IMR-90 (cell line): Measurements from ENCODE around the gene NKRF.

Experiments used
- SMC3 ChIP-seq: fragments of 150-350 bp; IDR thresholded peaks from 2 replicates; pipeline ENCODE4 v1.6.1; 2016; ENCODE audit warnings: low read depth, mild to moderate bottlenecking, antibody characterized with exemption, low read length, moderate library complexity
- TF ChIP-seq, protein P1 (sequence below): conservative IDR thresholded peaks from 2 replicates; pipeline ENCODE4 v1.5.1; 2012; ENCODE audit warnings: mild to moderate bottlenecking, low read depth, low read length, improper control_type of control experiment

DNA sequence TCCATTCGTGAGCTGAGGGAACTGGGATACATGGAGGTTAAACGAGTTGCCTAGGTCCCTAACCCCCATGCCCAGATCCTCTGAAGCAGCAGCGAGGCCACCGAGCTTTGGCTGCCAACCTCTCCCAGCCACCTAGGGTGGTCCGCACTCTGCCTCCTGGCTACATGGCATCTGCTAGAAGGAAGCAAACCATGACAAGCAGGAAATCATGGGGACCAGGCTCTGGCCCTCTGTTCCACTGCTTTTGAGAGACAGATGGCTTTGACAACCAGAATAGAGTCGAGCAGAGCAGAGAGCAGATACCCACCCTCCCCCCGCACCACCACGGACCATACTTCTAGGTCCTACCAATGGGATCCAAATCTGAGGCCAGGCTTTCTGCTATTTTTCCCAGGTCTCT lies 37.5 kb upstream of the NKRF start:
- TF ChIP-seq, protein P1, sequence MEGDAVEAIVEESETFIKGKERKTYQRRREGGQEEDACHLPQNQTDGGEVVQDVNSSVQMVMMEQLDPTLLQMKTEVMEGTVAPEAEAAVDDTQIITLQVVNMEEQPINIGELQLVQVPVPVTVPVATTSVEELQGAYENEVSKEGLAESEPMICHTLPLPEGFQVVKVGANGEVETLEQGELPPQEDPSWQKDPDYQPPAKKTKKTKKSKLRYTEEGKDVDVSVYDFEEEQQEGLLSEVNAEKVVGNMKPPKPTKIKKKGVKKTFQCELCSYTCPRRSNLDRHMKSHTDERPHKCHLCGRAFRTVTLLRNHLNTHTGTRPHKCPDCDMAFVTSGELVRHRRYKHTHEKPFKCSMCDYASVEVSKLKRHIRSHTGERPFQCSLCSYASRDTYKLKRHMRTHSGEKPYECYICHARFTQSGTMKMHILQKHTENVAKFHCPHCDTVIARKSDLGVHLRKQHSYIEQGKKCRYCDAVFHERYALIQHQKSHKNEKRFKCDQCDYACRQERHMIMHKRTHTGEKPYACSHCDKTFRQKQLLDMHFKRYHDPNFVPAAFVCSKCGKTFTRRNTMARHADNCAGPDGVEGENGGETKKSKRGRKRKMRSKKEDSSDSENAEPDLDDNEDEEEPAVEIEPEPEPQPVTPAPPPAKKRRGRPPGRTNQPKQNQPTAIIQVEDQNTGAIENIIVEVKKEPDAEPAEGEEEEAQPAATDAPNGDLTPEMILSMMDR = no peak
- TF ChIP-seq SMC3 = no peak
